8988T (cell line): ENCODE measurements around the gene ATRNL1.
"Not testable (repeated sequence)": the region's sequence is repeated elsewhere in the genome, so short reads cannot be mapped to it uniquely, and the experiment has no call there.

ENCODE experiments used
- DNase-seq: peaks from one replicate; pipeline ENCODE4 v3.0.0; 2011

The ATRNL1 gene

DNA sequence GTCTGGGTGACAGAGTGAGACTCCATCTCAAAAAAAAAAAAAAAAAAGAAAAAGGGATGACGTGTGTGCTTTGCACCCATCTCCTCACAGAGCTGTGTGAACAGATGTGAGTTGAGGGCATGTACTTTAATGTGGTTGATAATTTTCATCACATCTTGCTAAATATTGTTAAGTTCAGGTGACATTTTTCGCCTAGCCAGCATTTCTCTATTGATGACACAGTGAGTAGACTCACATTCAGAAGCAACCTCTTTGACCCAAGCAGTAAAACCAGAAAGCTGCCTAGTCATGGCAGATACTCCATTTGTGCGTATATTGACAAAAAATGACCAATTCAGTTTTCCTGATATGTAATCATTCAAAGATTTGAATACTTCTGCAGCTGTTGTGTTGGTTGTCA is 126.0 kb downstream of the ATRNL1 start:
- DNase-seq: no peak

DNA sequence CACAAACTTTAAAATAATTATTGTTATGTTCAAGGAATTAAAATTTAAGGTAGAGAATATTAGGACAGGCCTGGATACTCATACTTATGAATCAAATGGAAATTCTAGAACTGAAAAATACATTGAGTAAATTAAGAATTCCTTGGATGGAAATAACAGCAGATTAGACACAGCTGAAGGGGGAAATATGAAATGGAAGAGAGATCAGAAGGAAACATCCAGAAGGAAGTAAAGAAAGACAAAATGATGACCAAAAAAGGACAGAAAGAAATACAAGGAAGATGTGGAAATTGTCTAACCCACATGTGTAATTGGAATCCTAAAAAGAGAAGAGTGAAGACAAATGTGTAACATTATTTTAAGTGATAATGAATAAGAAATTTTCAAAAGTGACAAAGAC is 128.9 kb downstream of the ATRNL1 start:
- DNase-seq: no peak

DNA sequence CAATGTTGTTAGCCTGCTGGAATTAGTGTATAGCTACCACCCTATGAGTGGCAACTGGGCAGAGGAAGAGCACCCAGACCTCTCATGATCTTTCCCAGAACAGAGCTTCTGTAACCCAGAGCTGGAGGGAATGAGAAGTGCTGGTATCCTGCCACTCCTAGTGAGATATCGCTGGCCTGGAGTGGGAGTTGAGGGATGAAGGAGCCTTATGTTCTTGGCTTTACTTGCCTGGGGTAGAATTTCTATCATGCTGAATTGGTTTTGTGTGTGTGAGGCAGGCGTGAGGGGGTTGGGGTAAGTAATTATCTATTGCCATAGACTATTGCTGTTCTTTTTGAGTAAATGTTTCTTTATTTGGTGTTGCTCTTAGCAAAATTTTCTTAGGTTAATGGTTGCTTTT is 146.6 kb downstream of the ATRNL1 start:
- no peak for DNase-seq

DNA sequence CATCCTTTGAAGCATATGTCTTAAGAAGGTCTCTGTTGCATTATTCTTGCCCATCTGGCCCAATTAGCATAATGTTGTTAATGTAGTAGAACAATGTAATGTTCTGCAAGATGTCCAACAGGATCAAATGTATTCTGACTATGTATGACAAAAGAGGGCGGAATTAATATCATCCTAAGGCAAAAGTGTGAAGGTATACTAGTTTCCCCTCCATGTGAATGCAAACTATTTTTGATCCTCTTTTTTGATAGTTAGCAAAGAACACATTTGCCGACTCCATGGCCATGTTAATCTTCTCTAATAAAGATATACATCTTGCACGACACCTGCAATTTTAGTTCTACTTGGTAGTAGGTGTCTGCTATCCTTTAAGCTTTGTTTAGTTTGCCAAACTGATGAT is 157.6 kb downstream of the ATRNL1 start:
- no peak for DNase-seq

DNA sequence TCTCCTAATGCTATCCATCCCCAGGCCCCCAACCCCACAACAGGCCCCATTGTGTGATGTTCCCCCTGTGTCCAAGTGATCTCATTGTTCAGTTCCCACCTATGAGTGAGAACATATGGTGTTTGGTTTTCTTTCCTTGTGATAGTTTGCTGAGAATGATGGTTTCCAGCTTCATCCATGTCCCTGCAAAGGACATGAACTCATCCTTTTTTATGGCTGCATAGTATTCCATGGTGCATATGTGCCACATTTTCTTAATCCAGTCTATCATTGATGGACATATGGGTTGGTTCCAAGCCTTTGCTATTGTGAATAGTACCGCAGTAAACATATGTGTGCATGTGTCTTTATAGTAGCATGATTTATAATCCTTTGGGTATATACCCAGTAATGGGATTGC is 160.6 kb downstream of the ATRNL1 start:
- DNase-seq: not testable (repeated sequence)

DNA sequence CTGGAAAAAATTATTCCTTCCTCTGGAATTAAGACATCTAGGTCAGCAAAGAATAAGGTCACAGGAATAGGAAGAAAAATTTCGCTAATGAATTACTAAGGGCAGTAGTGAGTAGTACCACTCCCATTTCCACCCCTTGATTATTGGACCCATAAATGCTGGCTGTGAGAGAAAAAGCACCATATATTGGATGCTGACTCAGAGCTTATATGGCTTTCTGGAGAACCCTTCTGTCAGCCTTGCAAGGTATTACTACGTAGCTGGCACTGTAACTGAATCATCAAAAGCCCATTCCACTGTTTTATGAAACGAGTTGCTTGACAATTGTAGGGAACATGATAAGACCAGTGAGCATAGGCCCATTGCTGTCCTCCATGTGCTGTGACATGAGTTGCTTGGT is 179.3 kb downstream of the ATRNL1 start:
- DNase-seq: no peak

DNA sequence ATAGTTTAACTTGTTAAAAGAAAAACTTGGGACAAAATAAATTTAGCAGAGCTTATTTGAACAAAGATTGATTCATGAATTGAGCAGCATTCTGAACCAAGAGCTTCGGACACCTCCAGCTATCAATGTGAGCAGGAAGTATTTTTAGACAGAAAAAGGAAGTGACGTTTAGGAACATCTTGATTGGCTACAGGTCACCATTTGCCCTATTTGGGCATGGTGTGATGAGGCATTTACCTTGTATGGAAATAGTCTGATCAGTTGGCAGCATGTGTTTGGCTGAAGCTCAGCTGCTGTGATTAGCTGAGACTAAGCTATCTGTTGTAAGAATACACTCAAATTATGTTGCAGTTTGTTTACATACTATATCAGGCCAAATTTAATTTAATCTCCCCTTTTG is 185.1 kb downstream of the ATRNL1 start:
- no peak for DNase-seq

DNA sequence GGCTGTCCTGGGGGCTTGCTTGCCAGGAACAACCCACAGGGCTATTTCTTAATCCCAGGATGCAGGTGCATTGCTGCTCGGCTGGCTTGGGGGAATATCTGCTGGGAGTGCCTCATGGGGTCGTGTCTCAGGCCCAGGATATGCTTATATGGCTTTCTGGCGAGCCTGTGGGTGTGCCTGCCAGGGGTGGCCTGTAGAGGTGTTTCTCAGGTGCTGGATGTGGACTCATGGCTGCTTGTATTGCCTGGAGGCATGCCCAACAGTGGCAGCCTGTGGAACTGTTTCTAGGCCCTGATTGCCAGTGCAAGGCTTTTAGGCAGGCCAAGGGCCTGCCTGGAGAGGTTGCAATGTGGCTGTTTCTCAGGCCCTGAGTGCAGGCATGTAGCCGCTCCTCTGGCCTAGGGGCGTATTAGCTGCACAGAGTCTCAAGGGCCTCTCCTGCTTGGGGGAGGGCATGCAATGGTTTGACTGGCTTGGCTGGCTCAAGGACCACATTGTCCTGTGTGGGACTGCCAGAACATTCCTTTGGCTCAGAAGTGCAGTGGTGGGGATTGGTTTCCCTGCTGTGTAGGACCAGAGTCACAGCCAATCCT is 202.1 kb downstream of the ATRNL1 start:
- no peak for DNase-seq

DNA sequence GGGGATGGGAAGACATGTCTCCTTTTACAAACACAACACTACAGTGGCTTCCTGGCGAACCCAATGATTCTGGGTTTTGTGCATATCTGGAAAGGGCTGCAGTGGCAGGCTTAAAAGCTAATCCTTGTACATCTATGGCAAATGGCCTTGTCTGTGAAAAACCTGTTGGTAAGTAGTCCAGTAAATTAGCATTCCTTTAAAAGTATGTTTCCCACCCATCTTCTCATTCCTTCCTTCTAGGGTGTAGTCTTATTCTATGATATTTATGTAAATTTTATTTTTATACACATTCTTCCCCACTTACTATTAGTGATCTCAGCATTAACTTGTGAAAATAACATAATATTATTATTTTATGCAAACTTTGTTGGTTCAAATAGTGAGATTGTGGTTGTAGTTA is 206.9 kb downstream of the ATRNL1 start:
- DNase-seq: no peak

DNA sequence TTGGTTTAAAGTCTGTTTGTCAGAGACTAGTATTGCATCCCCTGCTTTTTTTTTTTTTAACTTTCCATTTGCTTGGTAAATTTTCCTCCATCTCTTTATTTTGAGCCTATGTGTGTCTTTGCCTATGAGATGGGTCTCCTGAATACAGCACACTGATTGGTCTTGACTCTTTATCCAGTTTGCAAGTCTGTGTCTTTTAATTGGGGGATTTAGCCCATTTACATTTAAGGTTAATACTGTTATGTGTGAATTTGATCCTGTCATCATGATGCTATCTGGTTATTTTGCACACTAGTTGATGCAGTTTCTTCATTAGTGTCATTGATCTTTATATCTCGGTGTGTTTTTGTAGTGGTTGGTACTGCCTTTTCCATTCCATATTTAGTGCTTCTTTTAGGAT is 226.5 kb downstream of the ATRNL1 start:
- DNase-seq: not testable (repeated sequence)

DNA sequence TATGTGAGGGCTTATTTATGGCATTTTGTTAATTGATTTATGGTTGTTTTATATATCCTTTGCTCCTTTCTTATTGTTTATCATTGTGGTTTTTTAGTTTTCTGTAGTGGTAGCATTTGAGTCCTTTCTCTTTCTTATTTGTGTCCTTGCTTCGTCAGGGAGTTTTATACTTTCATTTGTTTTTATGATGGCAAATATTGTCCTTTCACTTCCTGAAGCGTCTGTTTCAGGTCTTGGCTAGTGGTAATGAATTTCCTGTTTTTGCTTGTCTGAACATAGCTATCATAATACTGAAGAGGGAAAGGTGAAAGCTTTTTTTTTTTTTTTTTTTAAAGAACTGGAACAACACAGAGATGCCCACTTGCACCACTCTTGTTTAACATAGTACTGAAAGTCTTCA is 228.2 kb downstream of the ATRNL1 start:
- no peak for DNase-seq

DNA sequence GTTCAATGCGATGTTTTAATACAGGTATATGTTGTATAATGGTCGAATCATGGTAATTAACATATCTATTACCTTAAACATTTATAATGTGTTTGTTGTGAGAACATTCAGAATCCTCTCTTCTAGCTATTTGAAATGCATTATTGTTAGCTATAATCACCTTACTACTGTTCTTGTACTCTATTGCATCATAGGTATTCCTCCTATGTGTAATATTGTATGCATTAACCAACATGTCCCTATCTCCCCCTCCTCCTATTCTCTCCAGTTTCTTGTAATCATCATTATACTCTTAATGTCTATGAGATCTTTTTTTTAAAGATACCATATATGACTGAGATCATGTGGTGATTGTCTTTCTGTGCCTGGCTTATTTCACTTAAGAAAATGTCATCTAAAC is 235.2 kb downstream of the ATRNL1 start:
- DNase-seq: no peak

DNA sequence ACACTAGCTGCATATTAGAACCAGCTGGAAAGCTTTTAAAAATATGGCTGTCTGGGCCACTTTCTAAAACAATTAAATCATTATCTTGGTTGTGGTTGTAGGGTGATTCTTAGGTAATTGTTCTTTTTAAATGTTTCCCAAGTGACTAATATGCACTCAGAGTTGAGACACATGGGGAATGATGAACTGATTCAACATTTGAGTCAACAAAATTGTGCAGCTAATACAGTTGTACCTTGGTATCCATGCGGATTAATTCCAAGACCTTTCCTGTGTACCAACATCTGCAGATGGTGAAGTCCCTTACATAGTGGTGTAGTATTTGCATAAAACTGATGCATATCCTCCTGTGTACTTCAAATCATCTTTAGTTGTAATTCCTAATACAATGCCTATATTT is 242.2 kb downstream of the ATRNL1 start:
- DNase-seq: no peak

DNA sequence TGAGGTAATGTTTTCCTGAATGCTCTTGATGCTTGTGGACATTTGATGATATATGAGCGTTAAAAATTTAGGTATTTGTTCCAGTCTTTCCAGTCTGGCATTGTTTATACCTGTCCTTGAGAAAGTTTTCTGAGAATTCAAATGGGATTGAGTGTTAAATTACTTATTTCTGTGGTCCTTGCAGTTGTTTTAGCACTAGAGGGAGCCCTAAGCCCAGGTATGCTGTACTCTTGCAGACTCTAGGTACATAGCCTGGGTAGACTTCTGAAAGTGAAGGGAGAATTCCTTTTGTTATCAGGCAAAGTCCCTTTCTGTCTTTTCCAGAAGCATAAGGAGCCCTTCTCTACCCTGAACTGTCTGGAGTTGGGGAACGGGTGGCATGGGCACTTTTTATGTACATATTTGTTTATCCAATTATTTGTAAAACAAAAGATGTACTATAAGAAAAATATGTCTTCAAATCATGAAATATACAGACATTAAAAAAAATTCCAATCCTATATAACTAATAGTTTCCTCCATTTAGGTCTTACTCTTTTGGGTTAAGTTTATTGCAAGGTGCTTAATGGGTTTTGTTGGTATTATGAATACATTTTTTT is 262.1 kb downstream of the ATRNL1 start:
- no peak for DNase-seq

DNA sequence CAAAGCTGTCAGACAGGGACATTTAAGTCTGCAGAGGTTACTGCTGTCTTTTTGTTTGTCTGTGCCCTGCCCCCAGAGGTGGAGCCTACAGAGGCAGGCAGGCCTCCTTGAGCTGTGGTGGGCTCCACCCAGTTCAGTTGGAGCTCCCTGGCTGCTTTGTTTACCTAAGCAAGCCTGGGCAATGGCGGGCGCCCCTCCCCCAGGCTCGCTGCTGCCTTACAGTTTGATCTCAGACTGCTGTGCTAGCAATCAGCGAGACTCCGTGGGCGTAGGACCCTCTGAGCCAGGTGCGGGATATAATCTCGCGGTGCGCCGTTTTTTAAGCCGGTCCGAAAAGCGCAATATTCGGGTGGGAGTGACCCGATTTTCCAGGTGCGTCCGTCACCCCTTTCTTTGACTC is 274.8 kb downstream of the ATRNL1 start:
- DNase-seq: not testable (repeated sequence)

DNA sequence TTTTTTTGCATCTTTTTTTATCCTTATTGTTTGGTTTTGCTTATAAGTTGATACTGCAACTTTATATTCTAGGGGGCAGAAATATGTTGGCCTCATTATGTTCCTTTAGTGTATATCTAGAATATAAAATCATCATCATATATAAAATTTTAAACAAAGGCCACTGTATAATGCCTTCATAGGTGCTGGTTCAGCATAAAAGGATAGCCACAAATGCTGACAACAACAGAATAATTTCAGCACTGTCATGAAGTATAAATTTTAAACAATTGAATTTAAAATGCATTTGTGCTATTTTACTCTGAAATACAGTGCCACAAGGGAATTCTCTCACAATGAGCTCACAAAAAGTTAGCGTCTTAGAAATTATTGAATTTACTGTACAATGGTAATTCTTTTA is 285.9 kb downstream of the ATRNL1 start:
- DNase-seq: no peak

DNA sequence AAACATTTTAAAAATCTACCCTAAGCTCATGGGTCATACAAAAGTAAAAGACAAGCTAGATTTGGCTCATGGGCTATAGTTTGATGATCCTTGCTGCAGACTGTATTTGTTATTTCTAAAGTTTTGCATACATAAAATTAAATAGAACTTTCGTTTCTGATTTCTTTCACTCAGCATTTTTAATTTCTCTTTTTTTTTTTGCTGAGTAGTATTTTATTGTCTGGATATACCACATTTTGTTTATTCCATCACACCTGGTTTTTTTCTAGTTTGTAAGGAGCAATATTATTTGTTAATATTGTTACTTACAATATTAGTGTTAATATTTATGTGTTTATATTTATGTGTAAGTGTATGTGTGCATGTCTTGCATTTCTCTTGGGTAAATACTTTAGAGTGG is 291.5 kb downstream of the ATRNL1 start:
- DNase-seq: no peak

DNA sequence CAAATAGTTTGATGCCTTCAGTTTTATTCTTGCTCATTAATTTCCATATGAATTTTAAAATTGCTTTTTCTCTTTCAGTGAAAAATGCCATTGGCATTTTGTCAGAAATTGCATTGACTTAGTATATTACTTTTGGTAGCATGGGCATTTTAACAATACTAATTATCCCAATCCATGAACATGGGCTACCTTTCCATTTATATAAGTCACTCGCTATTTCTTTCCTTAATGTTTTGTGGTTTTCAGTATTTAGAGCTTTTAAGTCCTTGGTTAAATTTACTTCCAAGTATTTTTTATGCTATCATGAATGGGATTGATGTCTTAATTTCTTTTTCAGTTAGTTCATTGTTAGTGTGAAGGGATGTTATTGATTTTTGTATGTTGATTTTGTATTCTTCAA is 297.4 kb downstream of the ATRNL1 start:
- DNase-seq: no peak

DNA sequence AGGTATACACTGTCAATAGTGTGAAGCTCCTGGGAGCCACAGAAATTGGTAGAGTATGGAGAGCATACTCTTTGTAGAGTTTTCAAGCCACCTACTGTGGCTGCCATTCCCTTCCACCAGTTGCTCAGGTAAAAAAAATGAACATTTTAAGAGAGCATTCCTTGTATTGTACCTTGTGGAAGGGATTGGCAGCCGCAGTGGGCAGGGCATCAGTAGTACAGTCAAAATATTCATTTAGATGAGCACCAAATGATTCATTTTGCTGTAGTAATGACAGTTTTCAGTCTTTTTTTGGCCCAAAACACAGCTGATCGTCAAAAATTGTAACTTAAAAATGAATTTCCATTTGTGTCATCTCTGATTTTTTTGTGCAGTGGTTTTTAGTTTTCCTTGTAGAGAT is 304.9 kb downstream of the ATRNL1 start:
- no peak for DNase-seq

DNA sequence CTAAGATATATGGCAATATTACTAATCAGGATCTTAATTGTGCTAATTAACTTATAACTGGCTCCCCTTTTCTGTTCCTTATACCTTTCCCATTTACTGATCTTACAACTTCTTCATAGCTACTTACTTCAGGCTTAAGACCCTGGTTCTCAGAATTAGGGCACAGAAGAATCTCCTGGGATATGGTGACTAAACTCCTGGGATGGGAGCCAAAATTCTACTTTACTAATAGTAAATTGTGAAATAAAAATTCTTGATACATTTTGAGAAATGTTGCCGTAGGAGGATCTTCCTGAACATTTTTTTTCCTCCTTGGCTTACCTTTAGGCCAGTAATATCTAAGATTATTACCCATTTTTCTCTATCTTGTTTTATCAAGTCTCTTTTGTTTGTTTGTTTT is 309.5 kb downstream of the ATRNL1 start:
- DNase-seq: no peak

DNA sequence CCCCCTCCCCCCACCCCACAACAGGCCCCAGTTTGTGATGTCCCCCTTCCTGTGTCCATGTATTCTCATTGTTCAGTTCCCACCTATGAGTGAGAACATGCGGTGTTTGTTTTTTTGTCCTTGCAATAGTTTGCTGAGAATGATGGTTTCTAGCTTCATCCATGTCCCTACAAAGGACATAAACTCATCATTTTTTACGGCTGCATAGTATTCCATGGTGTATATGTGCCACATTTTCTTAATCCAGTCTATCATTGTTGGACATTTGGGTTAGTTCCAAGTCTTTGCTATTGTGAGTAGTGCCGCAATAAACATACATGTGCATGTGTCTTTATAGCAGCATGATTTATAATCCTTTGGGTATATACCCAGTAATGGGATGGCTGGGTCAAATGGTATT is 312.7 kb downstream of the ATRNL1 start:
- DNase-seq: not testable (repeated sequence)

DNA sequence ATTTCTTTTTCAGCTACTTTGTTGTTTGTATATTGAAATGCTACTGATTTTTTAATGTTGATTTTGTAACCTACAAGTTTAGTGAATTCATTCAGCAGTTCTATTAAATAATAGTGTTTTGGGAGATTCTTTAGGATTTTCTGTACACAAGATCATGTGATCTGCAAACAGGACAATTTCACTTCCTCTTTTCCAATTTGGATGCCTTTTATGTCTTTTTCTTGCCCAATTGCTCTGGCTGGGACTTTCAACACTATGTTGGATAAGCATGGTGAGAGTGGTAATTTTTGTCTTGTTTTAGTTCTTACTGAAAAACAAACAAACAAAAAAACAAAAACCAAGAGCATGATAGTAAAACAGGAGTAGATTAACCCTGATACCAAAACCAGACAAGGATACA is 316.2 kb downstream of the ATRNL1 start:
- no peak for DNase-seq

DNA sequence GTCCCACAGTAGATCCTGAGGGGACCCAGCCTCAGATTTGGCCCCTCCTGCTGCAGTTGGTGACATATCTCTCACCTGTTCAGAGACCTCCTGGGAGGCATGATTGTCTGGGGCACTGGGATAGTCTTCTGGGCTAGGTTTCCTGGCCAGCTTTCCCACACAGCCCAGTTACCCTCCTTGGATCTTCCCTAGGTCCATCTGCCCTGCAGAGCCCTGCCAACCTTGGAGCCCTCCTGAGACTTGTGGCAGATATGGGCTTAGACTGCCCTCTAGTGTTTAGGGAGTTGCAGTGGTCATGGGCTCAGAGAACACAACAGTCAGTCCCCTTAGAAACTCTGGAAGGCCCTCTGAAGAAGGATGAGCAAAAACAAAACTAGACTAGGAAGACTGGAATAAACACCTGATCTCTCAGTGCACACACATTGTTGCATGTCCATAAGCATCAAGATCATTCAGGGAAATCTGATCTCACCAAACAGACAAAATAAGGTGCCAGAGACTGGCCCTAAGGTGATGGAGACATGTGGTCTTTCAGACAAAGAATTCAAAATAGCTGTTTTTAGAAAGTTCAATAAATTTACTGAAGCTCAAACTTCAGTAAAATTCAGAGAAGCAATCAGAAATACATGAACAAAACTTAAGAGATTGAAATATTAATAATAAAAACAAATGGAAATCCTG is 324.6 kb downstream of the ATRNL1 start:
- peak; percentile 13 for DNase-seq

DNA sequence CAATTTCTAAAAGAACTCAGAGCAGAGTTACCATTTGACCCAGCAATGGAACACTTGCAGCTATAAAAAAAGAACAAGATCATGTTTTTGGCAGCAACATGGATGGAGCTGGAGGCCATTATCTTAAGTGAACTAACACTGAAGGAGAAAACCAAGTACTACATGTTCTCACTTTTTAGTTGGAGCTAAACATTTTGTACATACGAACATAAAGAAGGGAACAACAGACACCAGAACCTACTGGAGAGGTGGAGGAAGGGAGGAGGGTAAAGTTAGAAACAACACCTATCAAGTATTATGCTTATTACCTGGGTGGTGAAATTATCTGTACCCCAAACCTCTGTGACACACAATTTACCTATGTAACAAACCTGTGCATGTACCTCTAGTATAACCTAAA is 329.5 kb downstream of the ATRNL1 start:
- DNase-seq: no peak

DNA sequence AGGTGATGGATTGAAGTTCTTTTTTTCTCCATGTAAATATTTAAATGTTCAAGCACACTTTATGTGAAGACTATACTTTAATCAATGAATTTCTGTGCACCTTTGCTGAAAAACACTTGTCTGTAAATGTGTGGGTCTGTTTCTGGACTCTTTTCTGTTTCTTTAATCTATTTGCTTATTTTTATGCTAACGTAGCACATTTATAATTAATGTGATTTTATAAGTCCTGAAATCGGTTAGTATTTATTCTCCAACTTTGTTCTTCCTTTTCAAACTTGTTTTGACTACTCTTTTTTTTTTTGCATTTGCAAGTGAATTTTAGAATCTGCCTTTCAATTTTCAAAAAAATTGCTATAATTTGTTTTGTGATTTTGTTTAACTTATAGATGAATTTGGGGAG is 334.4 kb downstream of the ATRNL1 start:
- DNase-seq: no peak
